GM12874 (cell line): ENCODE results near the gene INPP4B.

Experiments
- TF ChIP-seq, protein P1 (sequence below): IDR thresholded peaks from 2 replicates; pipeline ENCODE4 v1.5.1; 2011; ENCODE audit warnings: low read depth, mild to moderate bottlenecking, control low read depth, low read length, moderate library complexity; ENCODE audit not compliant: insufficient read depth

The INPP4B gene

DNA sequence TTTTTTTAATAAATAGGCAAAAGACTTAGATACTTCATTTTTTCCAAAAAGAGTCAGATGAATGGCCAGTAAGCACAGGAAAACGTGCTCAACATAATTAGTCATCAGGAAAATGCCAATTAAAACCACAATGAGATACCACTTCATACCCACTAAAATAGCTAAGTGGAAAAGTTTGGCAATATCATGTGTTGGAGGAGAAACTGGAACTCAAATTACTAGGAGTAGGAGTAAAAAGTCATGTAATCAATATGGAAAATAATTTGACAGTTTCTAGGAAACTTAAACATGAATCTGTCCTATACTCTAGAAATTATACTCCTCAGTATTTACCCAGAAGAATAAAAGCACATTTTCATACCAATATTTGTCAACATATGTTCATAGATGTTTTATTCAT, 449.8 kb downstream of the INPP4B start:
- TF ChIP-seq, protein P1, sequence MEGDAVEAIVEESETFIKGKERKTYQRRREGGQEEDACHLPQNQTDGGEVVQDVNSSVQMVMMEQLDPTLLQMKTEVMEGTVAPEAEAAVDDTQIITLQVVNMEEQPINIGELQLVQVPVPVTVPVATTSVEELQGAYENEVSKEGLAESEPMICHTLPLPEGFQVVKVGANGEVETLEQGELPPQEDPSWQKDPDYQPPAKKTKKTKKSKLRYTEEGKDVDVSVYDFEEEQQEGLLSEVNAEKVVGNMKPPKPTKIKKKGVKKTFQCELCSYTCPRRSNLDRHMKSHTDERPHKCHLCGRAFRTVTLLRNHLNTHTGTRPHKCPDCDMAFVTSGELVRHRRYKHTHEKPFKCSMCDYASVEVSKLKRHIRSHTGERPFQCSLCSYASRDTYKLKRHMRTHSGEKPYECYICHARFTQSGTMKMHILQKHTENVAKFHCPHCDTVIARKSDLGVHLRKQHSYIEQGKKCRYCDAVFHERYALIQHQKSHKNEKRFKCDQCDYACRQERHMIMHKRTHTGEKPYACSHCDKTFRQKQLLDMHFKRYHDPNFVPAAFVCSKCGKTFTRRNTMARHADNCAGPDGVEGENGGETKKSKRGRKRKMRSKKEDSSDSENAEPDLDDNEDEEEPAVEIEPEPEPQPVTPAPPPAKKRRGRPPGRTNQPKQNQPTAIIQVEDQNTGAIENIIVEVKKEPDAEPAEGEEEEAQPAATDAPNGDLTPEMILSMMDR: no peak

- TF ChIP-seq, protein P1: no peak
Observed at GRCh38 chr4:142393127-142393526, 453.0 kb downstream of the INPP4B start.

DNA sequence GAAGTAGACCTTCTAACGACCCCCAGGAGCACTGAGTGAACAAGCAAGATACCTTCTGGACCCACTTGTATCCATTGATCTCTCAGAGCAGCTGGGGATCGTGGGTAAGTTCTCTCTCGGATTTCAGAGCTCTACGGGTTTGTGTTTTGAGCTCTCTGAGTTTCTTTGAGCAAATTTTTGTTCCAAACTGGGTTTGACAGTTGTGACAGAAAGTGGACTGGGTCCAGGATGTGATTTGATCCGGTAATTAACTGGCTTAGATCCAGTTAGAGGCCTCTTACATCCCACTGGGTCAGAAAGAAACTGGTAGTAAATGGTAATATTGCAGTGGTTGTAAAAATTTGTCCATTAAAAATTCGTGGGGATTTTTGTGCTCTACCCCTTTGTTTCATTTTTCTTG, 459.2 kb downstream of the INPP4B start:
- TF ChIP-seq, protein P1: no peak

- TF ChIP-seq, protein P1: no peak
Observed at GRCh38 chr4:142386449-142386848, 459.7 kb downstream of the INPP4B start.

- TF ChIP-seq, protein P1: no peak
Observed at GRCh38 chr4:142383800-142384470, 462.2 kb downstream of the INPP4B start.

- TF ChIP-seq, protein P1: no peak
Observed at GRCh38 chr4:142383354-142383753, 462.7 kb downstream of the INPP4B start.

GRCh38 chr4:142380052-142380602, 466.0 kb downstream of the INPP4B start:
- TF ChIP-seq, protein P1: no peak
